GM13977 (cell line): Measurements from ENCODE around the gene USP50.

ENCODE experiments used
- DNase-seq: peaks from one replicate; pipeline ENCODE4 v3.0.0; 2012; ENCODE audit warnings: low spot score
- CTCF ChIP-seq: IDR thresholded peaks from 2 replicates; pipeline ENCODE4 v1.5.1; 2012; ENCODE audit warnings: mild to moderate bottlenecking, control low read depth; ENCODE audit not compliant: insufficient read depth; ENCODE audit errors: extremely low read depth, missing control alignments
- in situ Hi-C: fragments of 300-500 bp; cut with MboI; formaldehyde crosslinking; loops from one replicate; pipeline ENCODE4 v1.12.0; 2022; ENCODE audit warnings: low sequenced_read_pairs, low pct_unique_long_range_greater_than_20kb, mixed read lengths, inconsistent platforms; ENCODE audit not compliant: unreplicated experiment

The USP50 gene

GRCh38 chr15:50544368-50544767 lies 2.1 kb downstream of the USP50 start:
- DNase-seq: no peak
- no peak for TF ChIP-seq CTCF
- in situ Hi-C loops: no loop called here

- in situ Hi-C loops: no loop called here
- DNase-seq: no peak
- TF ChIP-seq CTCF: no peak
Measured at GRCh38 chr15:50543556-50543955, 2.9 kb downstream of the USP50 start.

- in situ Hi-C loops: no loop called here
- no peak for DNase-seq
- no peak for TF ChIP-seq CTCF
Measured at GRCh38 chr15:50542887-50543210, 3.6 kb downstream of the USP50 start.

- DNase-seq: no peak
- in situ Hi-C loops: no loop called here
- no peak for TF ChIP-seq CTCF
Measured at GRCh38 chr15:50531766-50532165, 14.7 kb downstream of the USP50 start.

GRCh38 chr15:50531163-50531562 lies 15.3 kb downstream of the USP50 start:
- DNase-seq: no peak
- in situ Hi-C loops: no loop called here
- no peak for TF ChIP-seq CTCF

- DNase-seq: no peak
- no peak for TF ChIP-seq CTCF
- in situ Hi-C loops: no loop called here
Measured at GRCh38 chr15:50523851-50524251, 22.6 kb downstream of the USP50 start.
